ENCODE data around the gene CHST12.
"Not testable (repeated sequence)": the region's sequence is repeated elsewhere in the genome, so short reads cannot be mapped to it uniquely, and the experiment has no call there.

The CHST12 gene

DNA sequence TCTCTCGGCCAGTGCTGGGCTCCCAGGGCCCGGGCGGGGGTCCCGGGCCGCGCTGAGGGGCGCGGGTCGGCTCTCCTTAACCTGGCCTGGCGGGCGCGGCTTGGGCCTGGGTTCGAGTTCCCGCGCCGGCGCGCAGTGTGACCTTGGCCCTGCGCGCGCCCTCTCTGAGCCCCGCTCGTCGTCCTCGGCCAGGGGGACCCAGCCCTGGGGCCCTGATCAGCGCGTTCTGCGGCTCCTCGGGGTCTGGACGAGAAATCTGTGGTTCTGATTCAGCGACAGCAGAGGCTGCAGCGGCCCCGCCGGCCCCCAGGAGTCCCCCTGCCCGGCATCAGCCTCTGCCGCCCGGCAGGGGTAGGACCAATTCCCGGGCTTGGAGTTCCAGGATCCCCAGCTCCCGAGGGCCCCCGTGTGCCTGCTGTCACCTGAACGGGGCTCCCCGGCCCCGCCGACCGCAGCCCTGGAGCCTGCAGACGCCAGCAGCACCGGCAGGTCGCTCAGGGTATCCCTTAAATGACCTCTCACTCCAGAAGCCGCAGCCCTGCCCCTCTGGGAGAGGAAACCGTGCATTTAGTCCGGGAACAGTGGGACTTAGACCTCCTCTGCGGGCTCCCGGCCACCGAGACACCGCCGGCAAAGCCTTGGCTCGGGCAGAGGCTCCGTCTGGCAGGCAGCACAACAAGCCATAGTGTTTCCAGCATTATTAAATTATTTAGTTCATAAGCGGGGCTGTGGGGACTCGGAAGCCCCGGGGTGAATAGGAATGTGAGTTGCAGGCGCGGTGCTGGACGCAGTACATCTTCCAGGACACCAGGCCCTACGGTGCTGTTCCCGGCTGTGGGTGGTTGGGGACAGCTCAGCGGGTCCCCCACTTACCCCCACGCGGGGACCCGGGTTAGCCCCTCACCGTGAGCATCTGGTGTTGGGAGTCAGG, 572 bp downstream of the CHST12 start:
- no peak for DNase-seq (ENCODE audit: low read depth, low spot score)

- DNase-seq (ENCODE audit: low read depth, low spot score), result no peak
Measured at GRCh38 chr7:2404714-2405119, 1.3 kb downstream of the CHST12 start.

- DNase-seq (ENCODE audit: low read depth, low spot score), result no peak
Measured at GRCh38 chr7:2405201-2405600, 1.8 kb downstream of the CHST12 start.

GRCh38 chr7:2405601-2406345, 2.4 kb downstream of the CHST12 start:
- no peak for DNase-seq (ENCODE audit: low read depth, low spot score)

- no peak for DNase-seq (ENCODE audit: low read depth, low spot score)
Measured at GRCh38 chr7:2409745-2410414, 6.5 kb downstream of the CHST12 start.

- no peak for DNase-seq (ENCODE audit: low read depth, low spot score)
Measured at GRCh38 chr7:2411049-2411448, 7.6 kb downstream of the CHST12 start.

DNA sequence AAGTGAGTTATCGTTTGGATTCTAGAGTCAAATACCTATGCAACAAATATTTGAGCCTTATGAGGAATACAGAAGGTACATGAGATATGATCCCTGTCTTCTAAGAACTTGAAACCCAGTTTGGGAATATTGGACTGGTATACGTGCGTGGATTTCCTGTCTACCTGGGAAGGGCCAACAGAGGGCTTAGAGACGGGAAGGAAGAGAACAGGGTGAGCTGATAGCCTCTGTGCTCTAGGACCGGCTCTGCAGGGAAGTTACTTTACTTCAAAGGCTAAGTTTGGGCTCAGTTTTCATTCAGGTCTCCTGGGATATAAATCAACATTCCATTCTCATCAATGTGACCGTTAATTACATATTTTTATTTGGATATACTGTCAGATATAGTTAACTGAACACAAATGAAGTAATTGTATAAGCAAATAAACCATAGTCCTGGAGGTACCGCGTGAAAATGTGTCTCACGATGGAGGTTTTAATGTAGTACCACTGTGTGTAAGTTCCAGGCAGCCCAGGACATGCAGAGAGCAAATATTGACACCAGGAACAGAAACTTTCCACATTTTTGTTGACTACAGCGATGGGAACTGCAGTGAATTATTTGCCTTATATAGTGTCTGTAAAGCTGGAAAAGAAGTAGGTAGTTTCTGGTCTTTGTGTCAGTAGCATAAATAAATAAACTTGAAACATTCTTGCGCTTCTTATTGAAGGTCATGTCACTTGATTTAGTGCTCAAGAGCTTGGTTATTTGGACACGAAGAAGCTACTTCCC, 8.6 kb downstream of the CHST12 start:
- no peak for DNase-seq (ENCODE audit: low read depth, low spot score)

DNA sequence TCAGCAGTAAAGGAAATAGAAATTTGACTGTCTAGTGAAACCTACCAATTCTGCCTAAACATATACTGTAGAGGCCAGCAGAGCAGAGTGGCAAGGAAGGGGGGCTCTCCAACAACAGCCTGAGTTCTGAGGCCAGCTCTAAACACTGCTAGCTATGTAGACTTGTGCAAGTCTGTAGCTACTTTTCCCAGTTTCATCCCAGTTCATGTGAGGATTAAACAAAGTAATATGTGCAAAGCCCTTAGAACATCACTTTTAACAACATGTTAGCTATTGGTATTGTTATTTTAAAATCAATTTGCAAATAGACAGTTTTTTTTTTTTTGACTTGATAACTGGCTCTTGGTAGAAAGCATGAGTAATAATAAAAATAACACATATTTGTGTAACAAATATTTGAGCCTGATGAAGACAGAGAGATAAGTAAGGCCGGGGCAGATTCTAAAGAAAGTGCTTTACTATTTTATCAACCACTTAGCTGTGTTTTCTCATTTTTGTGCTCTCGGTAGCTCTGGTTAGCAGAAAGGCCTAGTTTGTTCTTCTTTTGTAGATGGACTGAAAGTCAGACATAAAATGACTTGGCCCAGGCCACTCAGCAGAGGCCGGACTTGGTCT, 9.3 kb downstream of the CHST12 start:
- no peak for DNase-seq (ENCODE audit: low read depth, low spot score)

- DNase-seq (ENCODE audit: low read depth, low spot score), result no peak
Measured at GRCh38 chr7:2416063-2416462, 12.7 kb downstream of the CHST12 start.

GRCh38 chr7:2416650-2417049, 13.2 kb downstream of the CHST12 start:
- no peak for DNase-seq (ENCODE audit: low read depth, low spot score)

DNA sequence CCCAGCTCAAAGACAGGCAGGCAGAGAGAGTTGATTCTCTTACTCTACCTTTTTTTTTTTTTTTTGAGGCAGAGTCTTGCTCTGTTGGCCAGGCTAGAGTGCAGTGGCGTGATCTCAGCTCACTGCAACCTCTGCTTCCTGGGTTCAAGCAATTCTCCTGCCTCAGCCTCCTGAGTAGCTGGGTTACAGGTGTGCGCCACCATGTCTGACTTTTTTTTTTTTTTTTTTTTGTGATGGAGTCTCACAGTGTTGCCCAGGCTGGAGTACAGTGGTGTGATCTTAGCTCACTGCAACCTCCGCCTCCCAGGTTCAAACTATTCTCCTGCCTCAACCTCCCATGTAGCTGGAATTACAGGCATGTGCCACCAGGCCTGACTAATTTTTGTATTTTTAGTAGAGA, 13.8 kb downstream of the CHST12 start:
- not testable (repeated sequence) for DNase-seq (ENCODE audit: low read depth, low spot score)

- no peak for DNase-seq (ENCODE audit: low read depth, low spot score)
Measured at GRCh38 chr7:2417981-2418481, 14.6 kb downstream of the CHST12 start.

GRCh38 chr7:2420216-2420933, 17.0 kb downstream of the CHST12 start:
- no peak for DNase-seq (ENCODE audit: low read depth, low spot score)

GRCh38 chr7:2421943-2422310, 18.5 kb downstream of the CHST12 start:
- no peak for DNase-seq (ENCODE audit: low read depth, low spot score)

DNA sequence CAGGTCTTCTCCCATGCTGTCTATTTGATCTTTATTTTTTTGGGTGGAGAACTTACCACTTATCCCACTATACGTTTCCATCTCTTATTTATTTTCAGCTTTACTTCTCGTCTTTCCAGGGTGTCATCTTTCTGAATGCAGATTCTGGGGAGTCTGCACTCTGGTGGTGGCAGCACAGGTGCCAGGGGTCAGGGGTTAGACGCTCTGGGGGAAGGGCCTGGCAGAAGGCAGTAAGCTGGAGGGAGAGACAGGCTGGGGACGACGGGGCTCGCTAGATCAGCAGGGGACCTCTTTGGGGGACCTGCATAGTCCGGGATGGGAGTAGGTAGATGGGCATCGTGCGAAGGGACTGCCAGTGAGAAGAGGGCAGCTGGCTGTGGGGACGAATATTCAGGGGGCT, 22.3 kb downstream of the CHST12 start:
- no peak for DNase-seq (ENCODE audit: low read depth, low spot score)

DNA sequence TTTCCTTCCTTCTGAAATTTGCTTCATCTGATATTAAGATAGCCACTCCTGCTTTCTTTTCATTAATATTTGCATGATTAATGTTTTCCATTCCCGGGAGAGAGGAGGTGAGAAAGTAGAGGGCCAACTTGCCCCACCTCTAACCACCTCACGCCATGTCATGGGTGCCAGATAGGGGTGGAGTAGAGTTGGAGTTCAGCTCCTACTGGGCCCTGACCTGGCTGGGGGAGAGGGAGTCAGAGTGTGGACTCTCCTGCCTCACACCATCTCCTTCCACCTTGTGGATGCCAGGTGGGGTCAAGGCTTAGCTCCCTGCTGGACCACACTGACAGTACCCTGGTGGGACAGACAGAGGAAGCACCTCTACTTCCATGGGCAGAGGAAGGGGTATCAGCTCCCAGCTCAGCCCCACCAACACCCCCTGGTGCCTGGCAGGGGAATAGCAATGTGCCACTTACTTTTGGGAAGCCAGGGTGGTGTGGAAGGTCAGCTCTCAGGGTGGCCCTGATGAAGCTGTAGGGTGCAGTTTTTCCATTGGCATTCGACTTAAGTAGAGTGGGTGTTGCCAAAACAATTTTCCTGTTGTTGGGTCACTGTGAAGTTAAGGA, 28.0 kb downstream of the CHST12 start:
- DNase-seq (ENCODE audit: low read depth, low spot score), result no peak

GRCh38 chr7:2432910-2433712, 29.7 kb downstream of the CHST12 start:
- DNase-seq (ENCODE audit: low read depth, low spot score), result no peak

- no peak for DNase-seq (ENCODE audit: low read depth, low spot score)
Measured at GRCh38 chr7:2433713-2434550, 30.5 kb downstream of the CHST12 start.

Measured in activated naive CD8-positive, alpha-beta T cell treated with anti-CD3 and anti-CD28 coated beads, Interleukin-2, amount 50 U/mL, for 16 hours (primary cell).